Measurements from ENCODE around the gene AK5. TPM values are rescaled to one million over a fixed set of nuclear protein-coding genes. Genes with fewer than 3 reads are reported as not detected.

The AK5 gene
- total and polyA plus RNA-seq, 2 of the 4 experiments (the other 2 are of a cell fraction): 22.5 to 25.8 TPM

- no peak overlapping the region for H2AK9ac ChIP-seq (replicated peaks; ENCODE audit: low read depth, low read length, poor library complexity)
- dilution Hi-C loops (cut with HindIII; ENCODE audit: low sequenced_read_pairs, unreplicated experiment): no loop called here
These were observed 4.9 kb upstream of the AK5 start for GRCh38 chr1:77276941-77277340.

More at GRCh38 chr1:77276941-77277340, 4.9 kb upstream of the AK5 start:
- Histone ChIP-seq H2BK15ac (ENCODE audit: low read depth, low read length) (no peak overlapping the region), H4K20me1 (ENCODE audit: insufficient read depth, low read length) (no peaks in the 10 kb centered on the region), H3K9me1 (ENCODE audit: insufficient read depth, low read length) (no peaks in the 10 kb centered on the region), H3K27ac (ENCODE audit: insufficient read depth, low read length) (no peak overlapping the region), H3K4ac (ENCODE audit: low read depth, low read length) (no peak overlapping the region), H3K4me2 (ENCODE audit: low read depth, low read length) (no peak overlapping the region), H3K14ac (replicated peaks; ENCODE audit: low read depth, low read length) (no peak overlapping the region), H3K27me3 (ENCODE audit: control insufficient read depth, insufficient read depth, low read length) (no peaks in the 10 kb centered on the region), H3K56ac (ENCODE audit: extremely low read depth, insufficient read depth, low read length) (no peak overlapping the region), H3K4me1 (ENCODE audit: control insufficient read depth, insufficient read depth, low read length) (0 out of 2 replicates have a peak, but pooled peaks cover 2% of the 10 kb centered on the region), H2AFZ (replicated peaks; ENCODE audit: low read length, poor library complexity) (no peak overlapping the region), H3K4me3 (ENCODE audit: insufficient read depth, low read depth, low read length) (no peak overlapping the region), H3K9ac (ENCODE audit: low read depth, low read length) (no peak overlapping the region), H4K8ac (ENCODE audit: low read depth in 2 of 2, low read length in 2 of 2) (no peak overlapping the region), H2AK5ac (ENCODE audit: low read depth, low read length) (no peak overlapping the region), H3K9me3 (ENCODE audit: control insufficient read depth, insufficient read depth, low read length) (no peaks in the 10 kb centered on the region), H2BK5ac (ENCODE audit: low read depth, low read length, poor library complexity, severe bottlenecking) (no peak overlapping the region), H3K18ac (ENCODE audit: low read depth, low read length) (no peak overlapping the region), H3K79me1 (ENCODE audit: low read depth in 1 of 2, low read length in 2 of 2) (0 out of 4 replicates have a peak, but pooled peaks cover 0 to 3% of the 10 kb centered on the region in 2 experiments), H2BK120ac (ENCODE audit: low read depth, low read length) (no peak overlapping the region), H4K5ac (ENCODE audit: low read depth, low read length) (no peak overlapping the region), H3K36me3 (ENCODE audit: control insufficient read depth, insufficient read depth, low read length) (no peaks in the 10 kb centered on the region), H4K91ac (ENCODE audit: insufficient read depth, low read depth, low read length) (no peak overlapping the region), H2BK20ac (ENCODE audit: low read depth, low read length) (no peak overlapping the region), H3K23ac (ENCODE audit: low read depth, low read length) (no peak overlapping the region)
- no peak for ATAC-seq (ENCODE audit: low read depth)
- ChIA-PET CTCF (no interaction called here), POLR2A (ENCODE audit: unreplicated experiment) (no interaction called here)
- DNase-seq: no peak
- no CpG with 5 or more reads among the region's 2 CpGs for WGBS, 2 experiments (ENCODE audit: extremely low coverage in 2 of 2, insufficient read length in 1 of 2)
- intact Hi-C loops (cut with micrococcal nuclease) (no loop called here), in situ Hi-C loops (cut with MboI; ENCODE audit: low sequenced_read_pairs) (no loop called here)
- no peak for TF ChIP-seq FOS (IDR thresholded peaks at IDR 0.05; ENCODE audit: low read depth, low read length)
- no TSS peak for BruUV-seq (replicated peaks)
